Neural cell (in vitro differentiated cells): ENCODE results near the gene PACS2. TPM values are rescaled to one million over a fixed set of nuclear protein-coding genes. Genes with fewer than 3 reads are reported as not detected.

Source experiments
- H2AFZ ChIP-seq: fragments of 200-600, 300-800 bp; sonication (generic), shearing (Covaris generic); 2 replicates; pipeline ENCODE4 v1.6.0; 2014; ENCODE audit warnings: low read depth, mild to moderate bottlenecking, antibody characterized with exemption, low read length, moderate library complexity
- H3F3A ChIP-seq: fragments of 200-600 bp; shearing (Covaris generic); 2 replicates; pipeline ENCODE4 v1.6.1; 2016; ENCODE audit warnings: mild to moderate bottlenecking, moderate library complexity, mixed read lengths, antibody characterized with exemption, low read length; ENCODE audit not compliant: insufficient read depth, poor library complexity, severe bottlenecking
- H3K27ac ChIP-seq: fragments of 200-600, 300-800 bp; sonication (generic), shearing (Covaris generic); 2 replicates; pipeline ENCODE4 v1.5.1; 2014; ENCODE audit warnings: mild to moderate bottlenecking, low read length, moderate library complexity
- H3K27me3 ChIP-seq: fragments of 300-800, 200-600 bp; sonication (generic), shearing (Covaris generic); 2 replicates; pipeline ENCODE4 v1.6.0; 2014; ENCODE audit warnings: mild to moderate bottlenecking, low read depth, low read length, moderate library complexity; ENCODE audit not compliant: insufficient read depth
- H3K36me3 ChIP-seq: fragments of 300-800, 200-600 bp; sonication (generic), shearing (Covaris generic); 2 replicates; pipeline ENCODE4 v1.5.1; 2014; ENCODE audit warnings: mild to moderate bottlenecking, antibody characterized with exemption, low read length, moderate library complexity; ENCODE audit not compliant: insufficient read depth
- H3K4me2 ChIP-seq: fragments of 300-800, 200-600 bp; sonication (generic), shearing (Covaris generic); 2 replicates; pipeline ENCODE4 v1.6.0; 2014; ENCODE audit warnings: mild to moderate bottlenecking, low read length
- H3K4me3 ChIP-seq: fragments of 300-800, 200-600 bp; sonication (generic), shearing (Covaris generic); 2 replicates; pipeline ENCODE4 v1.5.1; 2014; ENCODE audit warnings: mild to moderate bottlenecking, low read length, moderate library complexity
- H3K79me2 ChIP-seq: fragments of 200-600 bp; shearing (Covaris generic); replicated peaks from 2 replicates; pipeline ENCODE4 v1.6.0; 2014; ENCODE audit warnings: mild to moderate bottlenecking, low read length, moderate library complexity; ENCODE audit not compliant: insufficient read depth
- H3K9ac ChIP-seq: fragments of 300-800, 200-600 bp; sonication (generic), shearing (Covaris generic); 2 replicates; pipeline ENCODE4 v1.6.1; 2016; ENCODE audit warnings: mild to moderate bottlenecking, low read length, mixed read lengths
- H3K9me2 ChIP-seq: fragments of 200-600 bp; shearing (Covaris generic); 2 replicates; pipeline ENCODE4 v1.6.1; 2016; ENCODE audit warnings: mild to moderate bottlenecking, low read length, mixed read lengths; ENCODE audit not compliant: insufficient read depth
- H3K9me3 ChIP-seq: fragments of 200-600, 300-800 bp; sonication (generic), shearing (Covaris generic); 2 replicates; pipeline ENCODE4 v1.6.1; 2016; ENCODE audit warnings: mild to moderate bottlenecking, mixed run types, low read length, moderate library complexity, mixed read lengths
- H4K20me1 ChIP-seq: fragments of 200-600 bp; shearing (Covaris generic); 2 replicates; pipeline ENCODE4 v1.6.1; 2016; ENCODE audit warnings: mild to moderate bottlenecking, mixed run types; ENCODE audit not compliant: insufficient read depth
- CTCF ChIP-seq: fragments of 450-650 bp; IDR thresholded peaks from 2 replicates; pipeline ENCODE4 v1.5.1; 2014; ENCODE audit warnings: antibody characterized with exemption, mild to moderate bottlenecking, moderate library complexity; ENCODE audit not compliant: poor library complexity, severe bottlenecking
- EP300 ChIP-seq: fragments of 450-650 bp; conservative IDR thresholded peaks from 2 replicates; pipeline ENCODE4 v1.6.1; 2014; ENCODE audit warnings: antibody characterized with exemption, mild to moderate bottlenecking, moderate library complexity; ENCODE audit not compliant: poor library complexity, severe bottlenecking
- EZH2 ChIP-seq: fragments of 200-600, 300-800 bp; shearing (Covaris generic), sonication (generic); IDR thresholded peaks from 2 replicates; pipeline ENCODE4 v1.6.1; 2014; ENCODE audit warnings: antibody characterized with exemption, low read length, borderline replicate concordance, mild to moderate bottlenecking; ENCODE audit not compliant: insufficient read depth, poor library complexity, severe bottlenecking
- MXI1 ChIP-seq: fragments of 450-650 bp; conservative IDR thresholded peaks from 2 replicates; pipeline ENCODE4 v1.6.1; 2014; ENCODE audit warnings: antibody characterized with exemption, mild to moderate bottlenecking; ENCODE audit not compliant: poor library complexity, severe bottlenecking
- POLR2AphosphoS5 ChIP-seq: IDR thresholded peaks from 2 replicates; pipeline ENCODE4 v1.6.1; 2012
- RAD21 ChIP-seq: fragments of 450-650 bp; conservative IDR thresholded peaks from 2 replicates; pipeline ENCODE4 v1.6.1; 2014; ENCODE audit warnings: antibody characterized with exemption, mild to moderate bottlenecking, moderate library complexity
- REST ChIP-seq: IDR thresholded peaks from 2 replicates; pipeline ENCODE4 v1.6.1; 2012; ENCODE audit warnings: borderline replicate concordance
- SMC3 ChIP-seq: fragments of 450-650 bp; conservative IDR thresholded peaks from 2 replicates; pipeline ENCODE4 v1.6.1; 2014; ENCODE audit warnings: antibody characterized with exemption, mild to moderate bottlenecking, moderate library complexity; ENCODE audit not compliant: poor library complexity
- TAF1 ChIP-seq: IDR thresholded peaks from 2 replicates; pipeline ENCODE4 v1.6.1; 2012; ENCODE audit warnings: low read depth
- polyA minus RNA-seq: library from RNA; depleted of rRNA, polyadenylated mRNA; stranded (reverse); fragments of >200 nt; gene quantifications from 2 replicates; pipeline ENCODE4 v1.2.3, GENCODE V29; 2014
- polyA plus RNA-seq: library from polyadenylated mRNA; depleted of rRNA; stranded (reverse); fragments of >200 nt; gene quantifications from 2 replicates; pipeline ENCODE4 v1.2.3, GENCODE V29; 2014

The PACS2 gene
- polyA plus RNA-seq: 77.7 and 110 TPM in 2 replicates
- polyA minus RNA-seq: 133 and 151 TPM in 2 replicates

- Histone ChIP-seq H3K9me2 (no peaks in the 10 kb centered on the region), H3K36me3 (no peaks in the 10 kb centered on the region), H3K79me2 (peaks cover 29% of the 10 kb centered on the region), H3F3A (no peaks in the 10 kb centered on the region), H3K27me3 (no peaks in the 10 kb centered on the region), H2AFZ (peak within 1 kb of the TSS; percentile 72), H3K4me3 (peak within 1 kb of the TSS; percentile 97), H3K4me2 (peak within 1 kb of the TSS; percentile 91), H3K9me3 (no peaks in the 10 kb centered on the region), H4K20me1 (peaks cover 4% of the 10 kb centered on the region), H3K9ac (peak within 1 kb of the TSS; percentile 78), H3K27ac (peak within 1 kb of the TSS; percentile 78)
- no peak for TF ChIP-seq RAD21
- TF ChIP-seq SMC3: no peak
- TF ChIP-seq POLR2AphosphoS5: peak; percentile 66
- no peak for TF ChIP-seq CTCF
- no peak for TF ChIP-seq REST
- TF ChIP-seq MXI1: no peak
Measured at GRCh38 chr14:105314287-105315200, at the start of gene PACS2. TSS of gene PACS2 (plus strand) at chr14:105314748. CDS start at chr14:105314919, 171 bp downstream.

- Histone ChIP-seq H3K27ac (no peak overlapping the region), H3K9me3 (no peaks in the 10 kb centered on the region), H4K20me1 (no peaks in the 10 kb centered on the region), H3K27me3 (no peaks in the 10 kb centered on the region), H2AFZ (no peak overlapping the region), H3K79me2 (no peaks in the 10 kb centered on the region), H3K4me2 (no peak overlapping the region), H3F3A (no peaks in the 10 kb centered on the region), H3K36me3 (no peaks in the 10 kb centered on the region), H3K4me3 (no peak overlapping the region), H3K9me2 (no peaks in the 10 kb centered on the region), H3K9ac (no peak overlapping the region)
- TF ChIP-seq MXI1 (no peak), TAF1 (no peak), EZH2 (no peak), RAD21 (no peak), EP300 (no peak)
Measured at GRCh38 chr14:105267820-105268548, 46.6 kb upstream of the PACS2 start.
